IMR-90 (cell line): Measurements from ENCODE around the gene PGD. TPM values are rescaled to one million over a fixed set of nuclear protein-coding genes. Genes with fewer than 3 reads are reported as not detected.

Source experiments
- ATAC-seq: fragments of 200-7000 bp; cut with Tn5 transposase; 2 replicates; pipeline ENCODE4 v1.9.1; 2020; ENCODE audit warnings: low read depth, mild to moderate bottlenecking, moderate library complexity
- BruUV-seq: library from RNA; stranded (reverse); fragments of 400-500 nt; replicated peaks from 2 replicates; lab custom pipeline; 2021; lab: Mats Ljungman, UMichigan
- CTCF ChIA-PET: fragments of 300-600 bp; formaldehyde crosslinking; extraction: SDS; loops from one replicate; lab custom pipeline; 2021; ENCODE audit warnings: antibody characterized with exemption; lab: Yijun Ruan, JAX
- POLR2A ChIA-PET: fragments of 300-600 bp; sonication (Branson Sonifier 250); formaldehyde crosslinking; loops from one replicate; lab custom pipeline; 2022; ENCODE audit warnings: antibody characterized with exemption; ENCODE audit not compliant: unreplicated experiment; lab: Charles Lee
- DNase-seq: peaks from one replicate; pipeline ENCODE4 v3.0.0; 2013
- H2AFZ ChIP-seq: replicated peaks from 2 replicates; pipeline ENCODE3; 2013; ENCODE audit warnings: low read length, mild to moderate bottlenecking; ENCODE audit not compliant: poor library complexity
- H2AK5ac ChIP-seq: 2 replicates; pipeline ENCODE4 v1.6.1; 2013; ENCODE audit warnings: low read depth, low read length, inconsistent platforms
- H2AK9ac ChIP-seq: replicated peaks from 2 replicates; pipeline ENCODE3; 2013; ENCODE audit warnings: mild to moderate bottlenecking, low read depth, low read length, moderate library complexity; ENCODE audit not compliant: poor library complexity
- H2BK120ac ChIP-seq: 2 replicates; pipeline ENCODE4 v1.6.1; 2013; ENCODE audit warnings: low read depth, low read length, inconsistent platforms
- H2BK15ac ChIP-seq: 3 replicates; pipeline ENCODE4 v1.6.1; 2013; ENCODE audit warnings: low read depth, low read length, inconsistent platforms
- H2BK20ac ChIP-seq: 2 replicates; pipeline ENCODE4 v1.6.1; 2013; ENCODE audit warnings: low read depth, mild to moderate bottlenecking, inconsistent platforms, low read length, moderate library complexity
- H2BK5ac ChIP-seq: 2 replicates; pipeline ENCODE4 v1.6.1; 2013; ENCODE audit warnings: mild to moderate bottlenecking, low read depth, low read length, inconsistent platforms; ENCODE audit not compliant: poor library complexity, severe bottlenecking
- H3K14ac ChIP-seq: replicated peaks from 2 replicates; pipeline ENCODE4 v1.6.1; 2013; ENCODE audit warnings: low read depth, low read length, inconsistent platforms
- H3K18ac ChIP-seq: 2 replicates; pipeline ENCODE4 v1.6.1; 2013; ENCODE audit warnings: low read depth, low read length, control low read depth
- H3K23ac ChIP-seq: 2 replicates; pipeline ENCODE4 v1.6.1; 2013; ENCODE audit warnings: low read depth, low read length, inconsistent platforms
- H3K27ac ChIP-seq: 2 replicates; pipeline ENCODE4 v1.5.1; 2013; ENCODE audit warnings: mild to moderate bottlenecking, control low read depth, low read length; ENCODE audit not compliant: insufficient read depth
- H3K27me3 ChIP-seq: 2 replicates; pipeline ENCODE4 v1.6.1; 2013; ENCODE audit warnings: low read length; ENCODE audit not compliant: control insufficient read depth, insufficient read depth
- H3K36me3 ChIP-seq: 2 replicates; pipeline ENCODE4 v1.6.1; 2013; ENCODE audit warnings: low read length, mixed read lengths; ENCODE audit not compliant: control insufficient read depth, insufficient read depth
- H3K4ac ChIP-seq: 2 replicates; pipeline ENCODE4 v1.6.1; 2013; ENCODE audit warnings: low read depth, low read length, inconsistent platforms
- H3K4me1 ChIP-seq: 2 replicates; pipeline ENCODE4 v1.6.1; 2013; ENCODE audit warnings: low read length, mixed read lengths; ENCODE audit not compliant: control insufficient read depth, insufficient read depth
- H3K4me2 ChIP-seq: 2 replicates; pipeline ENCODE4 v1.6.1; 2013; ENCODE audit warnings: low read depth, mild to moderate bottlenecking, control low read depth, low read length, moderate library complexity
- H3K4me3 ChIP-seq: 2 replicates; pipeline ENCODE4 v1.5.1; 2013; ENCODE audit warnings: low read depth, mild to moderate bottlenecking, control low read depth, low read length, moderate library complexity; ENCODE audit not compliant: insufficient read depth
- H3K56ac ChIP-seq: 2 replicates; pipeline ENCODE4 v1.6.1; 2013; ENCODE audit warnings: low read length, inconsistent platforms; ENCODE audit not compliant: insufficient read depth; ENCODE audit errors: extremely low read depth
- H3K79me1 ChIP-seq, 2 experiments: 2 replicates each; pipeline ENCODE4 v1.6.1; 2013; ENCODE audit warnings: low read length in 2 of 2, inconsistent platforms in 1 of 2, low read depth in 1 of 2
- H3K9ac ChIP-seq: 2 replicates; pipeline ENCODE4 v1.6.1; 2013; ENCODE audit warnings: low read depth, low read length, control low read depth
- H3K9me1 ChIP-seq: 2 replicates; pipeline ENCODE4 v1.6.1; 2013; ENCODE audit warnings: low read length, inconsistent platforms; ENCODE audit not compliant: insufficient read depth
- H3K9me3 ChIP-seq: 2 replicates; pipeline ENCODE4 v1.6.1; 2013; ENCODE audit warnings: low read length; ENCODE audit not compliant: control insufficient read depth, insufficient read depth
- H4K20me1 ChIP-seq: 2 replicates; pipeline ENCODE4 v1.6.1; 2013; ENCODE audit warnings: low read length, inconsistent platforms; ENCODE audit not compliant: insufficient read depth
- H4K5ac ChIP-seq: 2 replicates; pipeline ENCODE4 v1.6.1; 2013; ENCODE audit warnings: mild to moderate bottlenecking, low read depth, low read length, control low read depth
- H4K8ac ChIP-seq, 2 experiments: 2 replicates each; pipeline ENCODE4 v1.6.1; 2013; ENCODE audit warnings: low read depth in 2 of 2, low read length in 2 of 2, control low read depth in 1 of 2, inconsistent platforms in 1 of 2
- H4K91ac ChIP-seq: 2 replicates; pipeline ENCODE4 v1.6.1; 2013; ENCODE audit warnings: low read depth, low read length, inconsistent platforms; ENCODE audit not compliant: insufficient read depth
- CEBPB ChIP-seq: IDR thresholded peaks from 2 replicates; pipeline ENCODE4 v1.6.1; 2012; ENCODE audit warnings: low read depth, low read length, improper control_type of control experiment
- MAFK ChIP-seq: IDR thresholded peaks from 2 replicates; pipeline ENCODE4 v1.6.1; 2012; ENCODE audit warnings: low read depth, low read length, improper control_type of control experiment
- MAZ ChIP-seq: IDR thresholded peaks from 2 replicates; pipeline ENCODE4 v1.6.1; 2012; ENCODE audit warnings: low read depth, mild to moderate bottlenecking, low read length, improper control_type of control experiment, moderate library complexity, borderline replicate concordance
- NFE2L2 ChIP-seq: fragments of 150-350 bp; IDR thresholded peaks from 2 replicates; pipeline ENCODE4 v1.6.1; 2016; ENCODE audit warnings: low read depth, mild to moderate bottlenecking, low read length
- POLR2A ChIP-seq: IDR thresholded peaks from 2 replicates; pipeline ENCODE4 v1.6.1; 2012; ENCODE audit warnings: mild to moderate bottlenecking, low read depth, low read length
- RAD21 ChIP-seq: IDR thresholded peaks from 2 replicates; pipeline ENCODE4 v1.6.1; 2012; ENCODE audit warnings: low read length, improper control_type of control experiment
- RCOR1 ChIP-seq: IDR thresholded peaks from 2 replicates; pipeline ENCODE4 v1.6.1; 2012; ENCODE audit warnings: mild to moderate bottlenecking, low read length, improper control_type of control experiment; ENCODE audit not compliant: insufficient replicate concordance
- SMC3 ChIP-seq: fragments of 150-350 bp; IDR thresholded peaks from 2 replicates; pipeline ENCODE4 v1.6.1; 2016; ENCODE audit warnings: low read depth, mild to moderate bottlenecking, antibody characterized with exemption, low read length, moderate library complexity
- WGBS, 2 experiments: methylation state at CpG; one replicate each; pipeline versions ENCODE4 v1.1.5 to v1.1.7; 2013; ENCODE audit warnings: missing lambda C conversion rate in 2 of 2; ENCODE audit not compliant: insufficient read length in 1 of 2; ENCODE audit errors: extremely low coverage in 2 of 2; 5-methylcytosine and 5-hydroxymethylcytosine counted together
- dilution Hi-C: fragments of 300-500 bp; cut with HindIII; formaldehyde crosslinking; loops from one replicate; pipeline ENCODE4 v1.14.3; 2018; ENCODE audit warnings: low sequenced_read_pairs; ENCODE audit not compliant: unreplicated experiment
- in situ Hi-C: fragments of 300-500 bp; cut with MboI; formaldehyde crosslinking; loops from 3 replicates; pipeline ENCODE4 v1.14.3; 2019; ENCODE audit warnings: low sequenced_read_pairs, inconsistent platforms, mixed read lengths
- intact Hi-C: fragments of 100-400 bp; cut with micrococcal nuclease; formaldehyde crosslinking; loops from 2 replicates; pipeline ENCODE4 v1.10.0; 2022
- polyA plus RNA-seq, 3 experiments: library from polyadenylated mRNA; depleted of rRNA; stranded (reverse); fragments of >200 nt; gene quantifications; 2 replicates each; pipeline ENCODE4 v1.2.3, GENCODE V29; 2012; ENCODE audit warnings: low replicate concordance in 1 of 3
- total RNA-seq: library from RNA; depleted of rRNA; stranded (reverse); fragments of >200 nt; gene quantifications from 2 replicates; pipeline ENCODE4 v1.2.3, GENCODE V29; 2012
- TF ChIP-seq, protein P1 (sequence below): fragments of 150-350 bp; IDR thresholded peaks from 2 replicates; pipeline ENCODE4 v1.6.1; 2016; ENCODE audit warnings: low read depth, mild to moderate bottlenecking, low read length, moderate library complexity, borderline replicate concordance

Gene PGD
- total and polyA plus RNA-seq, 2 of the 4 experiments (the other 2 are of a cell fraction): 118 to 216 TPM

DNA sequence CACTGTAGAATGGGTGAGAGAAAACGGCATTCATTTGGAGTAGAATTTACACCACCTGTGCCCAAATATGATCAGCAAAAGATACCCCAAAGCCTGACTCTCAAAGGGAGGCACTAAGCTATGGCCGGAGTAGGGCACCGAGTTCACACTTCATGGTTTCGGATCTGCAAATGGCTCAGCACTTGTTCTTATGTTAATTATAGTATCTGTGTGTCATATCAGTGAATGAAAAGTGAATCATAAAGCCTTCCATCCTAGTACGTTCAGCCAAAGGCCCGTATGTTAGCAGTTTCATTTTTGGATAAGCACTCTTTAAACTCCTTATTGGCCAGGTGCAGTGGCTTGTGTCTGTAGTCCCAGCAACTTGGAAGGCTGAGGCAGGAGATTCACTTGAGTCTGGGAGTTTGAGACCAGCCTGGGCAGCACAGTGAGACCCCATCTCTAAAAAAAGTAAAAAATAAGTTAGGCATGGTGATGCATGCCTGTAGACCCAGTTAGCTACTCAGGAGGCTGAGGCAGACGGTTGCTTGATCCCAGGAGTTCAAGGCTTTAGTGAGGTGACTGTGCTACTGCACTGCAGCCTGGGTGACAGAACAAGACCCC is 46.0 kb downstream of the PGD start:
- Histone ChIP-seq H3K36me3 (peaks cover 7% of the 10 kb centered on the region; the same call in 1 of the 2 replicates), H3K14ac (no peak overlapping the region), H3K27ac (no peak overlapping the region), H2AK5ac (no peak overlapping the region), H3K4me2 (no peak overlapping the region), H2BK120ac (no peak overlapping the region), H2BK15ac (no peak overlapping the region), H3K9ac (no peak overlapping the region), H3K4me1 (no peaks in the 10 kb centered on the region), H2AK9ac (no peak overlapping the region), H3K56ac (no peak overlapping the region), H4K8ac (no peak overlapping the region), H4K20me1 (no peaks in the 10 kb centered on the region), H3K9me1 (0 out of 2 replicates have a peak, but pooled peaks cover 3% of the 10 kb centered on the region), H2BK20ac (no peak overlapping the region), H3K18ac (no peak overlapping the region), H3K27me3 (no peaks in the 10 kb centered on the region), H3K23ac (no peak overlapping the region), H4K5ac (no peak overlapping the region), H3K79me1 (no peaks in the 10 kb centered on the region; a peak in 1 of 4 replicates), H2BK5ac (no peak overlapping the region), H3K4ac (no peak overlapping the region), H2AFZ (no peak overlapping the region), H4K91ac (no peak overlapping the region), H3K9me3 (no peaks in the 10 kb centered on the region), H3K4me3 (no peak overlapping the region)
- no peak for ATAC-seq
- no peak for TF ChIP-seq RAD21
- TF ChIP-seq NFE2L2: no peak
- TF ChIP-seq RCOR1: no peak
- TF ChIP-seq MAZ: no peak
- no peak for TF ChIP-seq MAFK
- TF ChIP-seq SMC3: no peak
- TF ChIP-seq, protein P1, sequence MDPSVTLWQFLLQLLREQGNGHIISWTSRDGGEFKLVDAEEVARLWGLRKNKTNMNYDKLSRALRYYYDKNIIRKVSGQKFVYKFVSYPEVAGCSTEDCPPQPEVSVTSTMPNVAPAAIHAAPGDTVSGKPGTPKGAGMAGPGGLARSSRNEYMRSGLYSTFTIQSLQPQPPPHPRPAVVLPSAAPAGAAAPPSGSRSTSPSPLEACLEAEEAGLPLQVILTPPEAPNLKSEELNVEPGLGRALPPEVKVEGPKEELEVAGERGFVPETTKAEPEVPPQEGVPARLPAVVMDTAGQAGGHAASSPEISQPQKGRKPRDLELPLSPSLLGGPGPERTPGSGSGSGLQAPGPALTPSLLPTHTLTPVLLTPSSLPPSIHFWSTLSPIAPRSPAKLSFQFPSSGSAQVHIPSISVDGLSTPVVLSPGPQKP: no peak
- TF ChIP-seq POLR2A: no peak
- no peak for TF ChIP-seq CEBPB
- ChIA-PET CTCF (no interaction called here), POLR2A (no interaction called here)
- intact Hi-C loops: no loop called here
- WGBS, 2 experiments: 76% methylated on average over 3 of the region's 7 CpGs; no CpG with 5 or more reads in 1 of the 2 experiments
- no TSS peak for BruUV-seq
- dilution Hi-C loops: no loop called here
- DNase-seq: no peak
- in situ Hi-C loops: no loop called here
